Heart left ventricle (tissue), 16 donors: ENCODE measurements around the gene PMVK. TPM values are rescaled to one million over a fixed set of nuclear protein-coding genes. Genes with fewer than 3 reads are reported as not detected.

ENCODE experiments used
- ATAC-seq, 4 donors: fragments of 200-7000 bp; cut with Tn5 transposase; one replicate each; pipeline ENCODE4 v1.9.1; 2020 to 2022; ENCODE audit warnings: moderate library complexity in 4 of 4, mild to moderate bottlenecking in 3 of 4, moderate number of reproducible peaks in 1 of 4
- DNase-seq, 5 donors: peaks; one replicate each; pipeline ENCODE4 v3.0.0-alpha.2; 2020
- H3K27ac ChIP-seq, 12 donors: fragments of 200-600 bp; sonication (generic) in 4 of 12; one replicate each; pipeline versions ENCODE4 v1.5.0 to v1.8.0; 2016 to 2022; ENCODE audit warnings: mild to moderate bottlenecking in 2 of 12
- H3K27me3 ChIP-seq, 9 donors: fragments of 200-600 bp; sonication (generic) in 2 of 9; one replicate each; pipeline versions ENCODE4 v1.5.1 to v1.8.0; 2016 to 2022; ENCODE audit warnings: mild to moderate bottlenecking in 3 of 9
- H3K36me3 ChIP-seq, 9 donors: fragments of 200-600 bp; sonication (generic) in 2 of 9; one replicate each; pipeline versions ENCODE4 v1.5.0 to v1.8.0; 2018 to 2022; ENCODE audit warnings: mild to moderate bottlenecking in 2 of 9
- H3K4me1 ChIP-seq, 12 donors: fragments of 200-600 bp; sonication (generic) in 4 of 12; one replicate each; pipeline versions ENCODE4 v1.5.0 to v1.8.0; 2016 to 2022; ENCODE audit warnings: mild to moderate bottlenecking in 3 of 12
- H3K4me3 ChIP-seq, 12 donors: fragments of 200-600 bp; sonication (generic) in 4 of 12; one replicate each; pipeline versions ENCODE4 v1.5.0 to v1.8.0; 2017 to 2022; ENCODE audit warnings: mild to moderate bottlenecking in 9 of 12, moderate library complexity in 4 of 12
- H3K9me3 ChIP-seq, 12 donors: fragments of 200-600 bp; sonication (generic) in 4 of 12; one replicate each; pipeline versions ENCODE4 v1.5.0 to v1.8.0; 2016 to 2022; ENCODE audit warnings: mild to moderate bottlenecking in 1 of 12
- CTCF ChIP-seq, 12 donors: fragments of 200-600 bp; sonication (generic) in 4 of 12; IDR thresholded peaks; one replicate each; pipeline versions ENCODE4 v1.5.0 to v1.8.0; 2018 to 2022; ENCODE audit warnings: antibody characterized with exemption in 12 of 12, mild to moderate bottlenecking in 5 of 12
- POLR2A ChIP-seq, 2 donors: fragments of 450-650 bp; IDR thresholded peaks; one replicate each; pipeline ENCODE4 v1.6.1; 2017; ENCODE audit warnings: antibody characterized with exemption in 2 of 2, mild to moderate bottlenecking in 2 of 2, moderate library complexity in 2 of 2
- WGBS, 4 donors: extraction: QIAGEN DNeasy Blood & Tissue Kit in 2 of 4; methylation state at CpG; one replicate each; pipeline versions ENCODE4 v1.1.5 to v1.1.7; 2013 to 2018; 5-methylcytosine and 5-hydroxymethylcytosine counted together
- intact Hi-C, 10 donors: fragments of 100-400 bp; cut with DNase I; formaldehyde crosslinking; loops; one replicate each; pipeline versions ENCODE4 v1.11.1 to v1.14.2; 2022
- polyA plus RNA-seq, 2 donors: library from polyadenylated mRNA; stranded (reverse); fragments of 200-250 nt; gene quantifications; one replicate each; pipeline ENCODE4 v1.2.3, GENCODE V29; 2013
- total RNA-seq, 9 donors: library from RNA; depleted of rRNA in 2 of 9; stranded (reverse); fragments of >200 nt in 2 of 9; fragmentation: NEBNext Ultra II Directional in 3 of 9; extraction: Animal tissue kit (Norgen Biotek cat#: 25700) in 3 of 9; gene quantifications; one replicate each; pipeline versions ENCODE4 v1.1.0 to v1.2.4, GENCODE V29; 2016 to 2023
- donor health status: ischemic (EF 13 %, LVEDD 7.1; RV severe dilation, severe dysfunction).
- donor health status: healthy with polysubstance abuse.
- donor health status: DM: no; HTN: yes; CAD: no.
- donor health status: DM: no; HTN: no; CAD: no.
- donor health status: ischemic (EF 25% LVEDD 6.9; RV normal size, moderate dysfunction).
- donor health status: ischemic (EF 25% LVEDD 5.7; RV mildly dilated, moderate dysfunction).
- donor health status: healthy.
- donor health status: DM: yes; HTN: yes; CAD: no.
- donor health status: ischemic (EF 35%, LVEDD 5.7; RV mildly dilated, moderate dysfunction).
- donor health status: nonischemic (EF 11% LVEDD 7.7; RV severe dilation, severe dysfunction).
- donor health status: DM: yes; HTN: yes; CAD: no.
- donor health status: PGD.
- donor health status: ischemic (EF 29% LVEDD 5.4; RV normal size, mild dysfunction).
- donor health status: nonischemic (EF 23%, LVEDD 6.1; RV moderate dilation, normal function).

The PMVK gene
- total and polyA plus RNA-seq, 11 donors, result 12.8 to 52.1 (median 39.1) TPM

GRCh38 chr1:154884869-154885701, 51.4 kb downstream of the PMVK start:
- WGBS, 4 donors, result 58 to 67% (median 61%) methylated on average over 6 of the region's 6 CpGs
- H3K36me3 ChIP-seq, result no peaks in the 10 kb centered on the region
- DNase-seq (no peak), ATAC-seq (peak in 1 of 4 donors; percentile 39)
- H3K4me3 ChIP-seq, result no peak overlapping the region
- TF ChIP-seq POLR2A (IDR thresholded peaks at IDR 0.05) (no peak), CTCF (IDR thresholded peaks at IDR 0.05) (no peak)
- no peaks in the 10 kb centered on the region for H3K9me3 ChIP-seq
- intact Hi-C loops, result loop anchor here in 3 of 10 donors (5.0 to 10.0 kb wide), 4 partner anchors 50 to 403 kb away; partner anchors contain the start of genes PMVK (in 1 of the 3) and UBE2Q1 (in 1 of the 3)
- H3K4me1 ChIP-seq, result peaks cover 0 to 16% (median 5%) of the 10 kb centered on the region in 12 donors
- H3K27ac ChIP-seq, result peak overlapping the region in 1 of 12 donors; percentile 0
- H3K27me3 ChIP-seq, result no peaks in the 10 kb centered on the region

- DNase-seq, result peak in 3 of 5 donors; percentile 46 to 56 (median 49)
- WGBS, 4 donors, result 48 to 63% (median 53%) methylated on average over 15 of the region's 15 CpGs
- Histone ChIP-seq H3K27me3 (no peaks in the 10 kb centered on the region), H3K4me1 (peaks cover 0 to 16% (median 5%) of the 10 kb centered on the region in 12 donors), H3K9me3 (no peaks in the 10 kb centered on the region), H3K36me3 (no peaks in the 10 kb centered on the region), H3K27ac (peak overlapping the region in 2 of 12 donors; percentile 0 to 9), H3K4me3 (no peak overlapping the region)
- TF ChIP-seq CTCF (IDR thresholded peaks at IDR 0.05) (no peak), POLR2A (IDR thresholded peaks at IDR 0.05) (no peak)
- intact Hi-C loops, result loop anchor here in 3 of 10 donors (5.0 to 10.0 kb wide), 4 partner anchors 51 to 402 kb away; partner anchors contain the start of genes PMVK (in 1 of the 3) and UBE2Q1 (in 1 of the 3)
- ATAC-seq, result peak in 3 of 4 donors; percentile 56 to 71 (median 67)
These were observed 52.3 kb downstream of the PMVK start for GRCh38 chr1:154883919-154884868.

- no peaks in the 10 kb centered on the region for H3K27me3 ChIP-seq
- no peak overlapping the region for H3K4me3 ChIP-seq
- TF ChIP-seq POLR2A (IDR thresholded peaks at IDR 0.05) (no peak), CTCF (IDR thresholded peaks at IDR 0.05) (no peak)
- WGBS, 4 donors, result 77 to 81% (median 80%) methylated on average over 9 to 10 of the region's 10 CpGs
- H3K9me3 ChIP-seq, result no peaks in the 10 kb centered on the region
- peaks cover 0 to 21% (median 5%) of the 10 kb centered on the region in 12 donors for H3K4me1 ChIP-seq
- H3K36me3 ChIP-seq, result no peaks in the 10 kb centered on the region
- DNase-seq (peak in 1 of 5 donors; percentile 5), ATAC-seq (no peak)
- no peak overlapping the region for H3K27ac ChIP-seq
- intact Hi-C loops, result loop anchor here in 4 of 10 donors (2.0 to 10.0 kb wide), 5 partner anchors 53 to 400 kb away; partner anchors contain the start of genes PMVK (in 1 of the 4) and UBE2Q1 (in 1 of the 4)
These were observed 54.5 kb downstream of the PMVK start for GRCh38 chr1:154881820-154882535.
